NCI-H446 treated with DMSO at 0.1 percent for 48 hours (cell line): Measurements from ENCODE around the gene SSTR1.
"Not testable (repeated sequence)": the region's sequence is repeated elsewhere in the genome, so short reads cannot be mapped to it uniquely, and the experiment has no call there.

ENCODE experiments used
- DNase-seq: peaks from one replicate; lab custom pipeline; 2025; lab: John Stamatoyannopoulos, UW

Gene SSTR1

GRCh38 chr14:38207736-38208617 is at the start of gene SSTR1:
TSS of gene SSTR1 (plus strand) at chr14:38207904. CDS start at chr14:38209390, 1,486 bp downstream.
- DNase-seq, result no peak

- no peak for DNase-seq
These were observed 49.2 kb upstream of the SSTR1 start for GRCh38 chr14:38158468-38158867.

- DNase-seq, result peak; percentile 23
These were observed 39.3 kb upstream of the SSTR1 start for GRCh38 chr14:38168416-38168815.

GRCh38 chr14:38171197-38171596 is 36.5 kb upstream of the SSTR1 start:
- no peak for DNase-seq

GRCh38 chr14:38174711-38175110 is 33.0 kb upstream of the SSTR1 start:
- DNase-seq, result no peak

GRCh38 chr14:38175658-38176057 is 32.0 kb upstream of the SSTR1 start:
- no peak for DNase-seq

GRCh38 chr14:38176379-38176778 is 31.3 kb upstream of the SSTR1 start:
- DNase-seq, result peak; percentile 56

- no peak for DNase-seq
These were observed 23.6 kb upstream of the SSTR1 start for GRCh38 chr14:38184132-38184531.

GRCh38 chr14:38185671-38186070 is 22.0 kb upstream of the SSTR1 start:
- no peak for DNase-seq

GRCh38 chr14:38186216-38186615 is 21.5 kb upstream of the SSTR1 start:
- DNase-seq, result no peak

- DNase-seq, result no peak
These were observed 20.2 kb upstream of the SSTR1 start for GRCh38 chr14:38187528-38187927.

- no peak for DNase-seq
These were observed 17.6 kb upstream of the SSTR1 start for GRCh38 chr14:38189930-38190726.

GRCh38 chr14:38190846-38191245 is 16.9 kb upstream of the SSTR1 start:
- not testable (repeated sequence) for DNase-seq

- DNase-seq, result not testable (repeated sequence)
These were observed 16.2 kb upstream of the SSTR1 start for GRCh38 chr14:38191491-38191890.

- no peak for DNase-seq
These were observed 10.5 kb upstream of the SSTR1 start for GRCh38 chr14:38197001-38197783.

GRCh38 chr14:38197784-38198335 is 9.8 kb upstream of the SSTR1 start:
- DNase-seq, result peak; percentile 32

GRCh38 chr14:38198425-38198824 is 9.3 kb upstream of the SSTR1 start:
- DNase-seq, result no peak

- peak; percentile 8 for DNase-seq
These were observed 8.6 kb upstream of the SSTR1 start for GRCh38 chr14:38199076-38199475.

GRCh38 chr14:38199739-38200138 is 8.0 kb upstream of the SSTR1 start:
- no peak for DNase-seq

- DNase-seq, result no peak
These were observed 6.4 kb upstream of the SSTR1 start for GRCh38 chr14:38201137-38201828.
